HEK293 (cell line): ENCODE results near the gene PPHLN1.

ENCODE experiments used
- BCL11B ChIP-seq: fragments of 450-650 bp; formaldehyde crosslinking; IDR thresholded peaks from 2 replicates; pipeline ENCODE4 v1.5.1; 2016; ENCODE audit warnings: low read depth, missing biosample characterization, missing genetic modification characterization
- BCL6B ChIP-seq: fragments of 450-650 bp; formaldehyde crosslinking; IDR thresholded peaks from 2 replicates; pipeline ENCODE4 v1.5.1; 2017; ENCODE audit warnings: missing biosample characterization, missing genetic modification characterization
- GLI4 ChIP-seq: fragments of 450-650 bp; formaldehyde crosslinking; IDR thresholded peaks from 2 replicates; pipeline ENCODE4 v1.5.1; 2016; ENCODE audit warnings: missing biosample characterization, missing genetic modification characterization
- GLIS2 ChIP-seq: fragments of 450-650 bp; formaldehyde crosslinking; IDR thresholded peaks from 2 replicates; pipeline ENCODE4 v1.5.1; 2016; ENCODE audit warnings: missing biosample characterization, missing genetic modification characterization
- HOXA7 ChIP-seq: sonication (generic); formaldehyde crosslinking; IDR thresholded peaks from 2 replicates; pipeline ENCODE4 v1.8.1; 2022; ENCODE audit warnings: missing genetic modification reagents, borderline replicate concordance
- KLF7 ChIP-seq: fragments of 450-650 bp; formaldehyde crosslinking; IDR thresholded peaks from 2 replicates; pipeline ENCODE4 v1.5.1; 2016; ENCODE audit warnings: missing biosample characterization, missing genetic modification characterization, borderline replicate concordance
- MZF1 ChIP-seq: fragments of 450-650 bp; formaldehyde crosslinking; IDR thresholded peaks from 2 replicates; pipeline ENCODE4 v1.5.1; 2017; ENCODE audit warnings: missing biosample characterization, missing genetic modification characterization, borderline replicate concordance
- PATZ1 ChIP-seq: fragments of 450-650 bp; formaldehyde crosslinking; IDR thresholded peaks from 2 replicates; pipeline ENCODE4 v1.5.1; 2016; ENCODE audit warnings: missing biosample characterization, missing genetic modification characterization
- PRDM1 ChIP-seq: fragments of 450-650 bp; formaldehyde crosslinking; IDR thresholded peaks from 2 replicates; pipeline ENCODE4; 2016; ENCODE audit warnings: missing biosample characterization, missing genetic modification characterization
- PRDM10 ChIP-seq: fragments of 450-650 bp; formaldehyde crosslinking; IDR thresholded peaks from 2 replicates; pipeline ENCODE4 v1.5.1; 2016; ENCODE audit warnings: missing biosample characterization, missing genetic modification characterization
- RBAK ChIP-seq: fragments of 450-650 bp; formaldehyde crosslinking; IDR thresholded peaks from 2 replicates; pipeline ENCODE4 v1.5.1; 2016; ENCODE audit warnings: missing biosample characterization, missing genetic modification characterization
- SCRT1 ChIP-seq: fragments of 450-650 bp; formaldehyde crosslinking; IDR thresholded peaks from 2 replicates; pipeline ENCODE4 v1.5.1; 2016; ENCODE audit warnings: missing biosample characterization, missing genetic modification characterization, borderline replicate concordance
- ZBTB21 ChIP-seq: fragments of 450-650 bp; formaldehyde crosslinking; IDR thresholded peaks from 2 replicates; pipeline ENCODE4 v1.5.1; 2017; ENCODE audit warnings: missing biosample characterization, missing genetic modification characterization
- ZFP41 ChIP-seq: fragments of 450-650 bp; formaldehyde crosslinking; IDR thresholded peaks from 2 replicates; pipeline ENCODE4 v1.5.1; 2016; ENCODE audit warnings: missing biosample characterization, missing genetic modification characterization, borderline replicate concordance
- ZNF146 ChIP-seq: fragments of 450-650 bp; formaldehyde crosslinking; IDR thresholded peaks from 2 replicates; pipeline ENCODE4 v1.5.1; 2016; ENCODE audit warnings: missing biosample characterization, missing genetic modification characterization
- ZNF148 ChIP-seq: fragments of 450-650 bp; formaldehyde crosslinking; IDR thresholded peaks from 2 replicates; pipeline ENCODE4 v1.5.0; 2017; ENCODE audit warnings: missing biosample characterization, missing genetic modification characterization, borderline replicate concordance
- ZNF23 ChIP-seq: fragments of 450-650 bp; formaldehyde crosslinking; IDR thresholded peaks from 2 replicates; pipeline ENCODE4 v1.5.1; 2016; ENCODE audit warnings: missing biosample characterization, missing genetic modification characterization, borderline replicate concordance
- ZNF248 ChIP-seq: fragments of 450-650 bp; formaldehyde crosslinking; IDR thresholded peaks from 2 replicates; pipeline ENCODE4 v1.5.1; 2017; ENCODE audit warnings: missing biosample characterization, missing genetic modification characterization
- ZNF513 ChIP-seq: fragments of 450-650 bp; IDR thresholded peaks from 2 replicates; pipeline ENCODE4 v1.5.1; 2018; ENCODE audit warnings: missing biosample characterization, missing genetic modification characterization
- ZNF549 ChIP-seq: fragments of 450-650 bp; IDR thresholded peaks from 2 replicates; pipeline ENCODE4 v1.5.1; 2018; ENCODE audit warnings: missing biosample characterization, missing genetic modification characterization, mild to moderate bottlenecking, inconsistent platforms, moderate library complexity
- ZNF555 ChIP-seq: fragments of 450-650 bp; formaldehyde crosslinking; conservative IDR thresholded peaks from 2 replicates; pipeline ENCODE4 v1.5.1; 2017; ENCODE audit warnings: missing biosample characterization, mild to moderate bottlenecking, missing genetic modification characterization, inconsistent platforms
- ZNF654 ChIP-seq: fragments of 450-650 bp; formaldehyde crosslinking; IDR thresholded peaks from 2 replicates; pipeline ENCODE4 v1.5.1; 2016; ENCODE audit warnings: low read depth, missing biosample characterization, missing genetic modification characterization
- ZNF670 ChIP-seq: fragments of 450-650 bp; formaldehyde crosslinking; IDR thresholded peaks from 2 replicates; pipeline ENCODE4 v1.5.1; 2016; ENCODE audit warnings: missing biosample characterization, missing genetic modification characterization, low read depth
- ZNF692 ChIP-seq: fragments of 450-650 bp; formaldehyde crosslinking; IDR thresholded peaks from 2 replicates; pipeline ENCODE4 v1.5.1; 2016; ENCODE audit warnings: missing biosample characterization, missing genetic modification characterization
- ZNF76 ChIP-seq: fragments of 450-650 bp; formaldehyde crosslinking; IDR thresholded peaks from 2 replicates; pipeline ENCODE4; 2016; ENCODE audit warnings: low read depth, missing biosample characterization, missing genetic modification characterization, borderline replicate concordance
- ZSCAN16 ChIP-seq: fragments of 450-650 bp; formaldehyde crosslinking; IDR thresholded peaks from 2 replicates; pipeline ENCODE4 v1.5.1; 2016; ENCODE audit warnings: missing biosample characterization, missing genetic modification characterization
- ZSCAN23 ChIP-seq: fragments of 450-650 bp; formaldehyde crosslinking; IDR thresholded peaks from 2 replicates; pipeline ENCODE4 v1.5.1; 2016; ENCODE audit warnings: missing biosample characterization, missing genetic modification characterization

Gene PPHLN1

GRCh38 chr12:42482748-42483520 is 157.0 kb downstream of the PPHLN1 start (continued):
- TF ChIP-seq ZNF670, result no peak
- TF ChIP-seq PRDM10 (tag by site-specific recombination), result 0 out of 2 replicates have a peak, but pooled peaks have one; percentile 11
- TF ChIP-seq GLIS2, result peak; percentile 87
- TF ChIP-seq ZBTB21 (tag by site-specific recombination), result no peak
- no peak for TF ChIP-seq ZSCAN23 (tag by site-specific recombination)
- TF ChIP-seq ZNF549 (tag by site-specific recombination), result no peak
- peak; percentile 81 for TF ChIP-seq ZNF692 (tag by site-specific recombination)
- TF ChIP-seq BCL11B (tag by site-specific recombination), result peak; percentile 85
- TF ChIP-seq RBAK (tag by site-specific recombination), result no peak
- no peak for TF ChIP-seq ZNF23 (tag by site-specific recombination)
- no peak for TF ChIP-seq ZFP41 (tag by site-specific recombination)
- TF ChIP-seq ZNF555 (tag by site-specific recombination), result no peak
- no peak for TF ChIP-seq KLF7
- TF ChIP-seq ZSCAN16, result no peak
- TF ChIP-seq PRDM1, result 0 out of 2 replicates have a peak, but pooled peaks have one; percentile 2
- TF ChIP-seq SCRT1 (tag by site-specific recombination), result no peak
- TF ChIP-seq PATZ1 (tag by site-specific recombination), result peak; percentile 68
- TF ChIP-seq ZNF248 (tag by site-specific recombination), result no peak
- no peak for TF ChIP-seq GLI4
- no peak for TF ChIP-seq ZNF513 (tag by site-specific recombination)
- no peak for TF ChIP-seq ZNF146 (tag by site-specific recombination)
- TF ChIP-seq BCL6B, result no peak
- no peak for TF ChIP-seq ZNF76 (tag by site-specific recombination)
- TF ChIP-seq ZNF148 (tag by site-specific recombination), result no peak
- TF ChIP-seq HOXA7, result no peak
- peak; percentile 50 for TF ChIP-seq ZNF654 (tag by site-specific recombination)
- TF ChIP-seq MZF1, result no peak
